ENCODE measurements around the gene SLC35A5. TPM values are rescaled to one million over a fixed set of nuclear protein-coding genes. Genes with fewer than 3 reads are reported as not detected.

Gene SLC35A5
- total and polyA plus RNA-seq, 2 of the 8 experiments (the other 6 are each of a cell fraction or from before 2014, with no cell fraction given), result 36.5 to 38.6 TPM

GRCh38 chr3:112546216-112546759, 15.6 kb upstream of the SLC35A5 start:
- no peaks in the 10 kb centered on the region for H3K9me3 ChIP-seq (ENCODE audit: insufficient read depth in 2 of 2, low read depth in 1 of 2, low read length in 1 of 2)
- no peaks in the 10 kb centered on the region for H3K4me1 ChIP-seq (replicated peaks in 1 of 4; ENCODE audit: control insufficient read depth in 3 of 4, insufficient read depth in 4 of 4, low read length in 3 of 4)
- H3K9ac ChIP-seq (replicated peaks in 1 of 4; ENCODE audit: extremely low read depth in 1 of 4, low read depth in 3 of 4, low read length in 3 of 4), result no peak overlapping the region
- H3K4me3 ChIP-seq (ENCODE audit: extremely low read depth in 1 of 4, insufficient read depth in 2 of 4, low read depth in 3 of 4, low read length in 4 of 4), result no peak overlapping the region
- no peak overlapping the region for H3K4ac ChIP-seq (replicated peaks; ENCODE audit: insufficient read length, low read depth, low read length)
- H3K18ac ChIP-seq (ENCODE audit: extremely low read depth, low read length), result no peak overlapping the region
- H4K5ac ChIP-seq (ENCODE audit: insufficient read length, low read depth, low read length), result no peak overlapping the region
- H3K36me3 ChIP-seq (ENCODE audit: control insufficient read depth in 2 of 4, insufficient read depth in 4 of 4, low read length in 3 of 4), result peaks cover 2 to 29% (median 11%) of the 10 kb centered on the region in 4 experiments; a peak in 4 of 8 replicates
- no peak overlapping the region for H3K27ac ChIP-seq (ENCODE audit: low read depth, low read length)
- no peaks in the 10 kb centered on the region for H3K79me2 ChIP-seq (ENCODE audit: control insufficient read depth in 1 of 2, insufficient read depth in 2 of 2, low read length in 2 of 2)
- no peaks in the 10 kb centered on the region for H3K27me3 ChIP-seq (replicated peaks in 1 of 4; ENCODE audit: control insufficient read depth in 3 of 4, extremely low read depth in 1 of 4, insufficient read depth in 3 of 4, low read length in 3 of 4)
- H3K23ac ChIP-seq (ENCODE audit: insufficient read length), result no peak overlapping the region
- no peak overlapping the region for H3K56ac ChIP-seq (replicated peaks; ENCODE audit: insufficient read length, low read depth, low read length)
- WGBS, 2 experiments (ENCODE audit: extremely low coverage in 1 of 2, insufficient coverage in 1 of 2, insufficient read length in 1 of 2, insufficient replicate concordance in 2 of 2, low coverage in 1 of 2, low lambda C conversion rate in 2 of 2, missing lambda C conversion rate in 1 of 2), result 87% methylated on average over 5 of the region's 5 CpGs; no CpG with 5 or more reads in 1 of the 2 experiments
- H3K23me2 ChIP-seq (ENCODE audit: low read depth, low read length), result no peaks in the 10 kb centered on the region
- H2BK5ac ChIP-seq (ENCODE audit: low read depth, low read length), result no peak overlapping the region
- H2AK5ac ChIP-seq (ENCODE audit: low read depth, low read length), result no peak overlapping the region
- no peak overlapping the region for H3K4me2 ChIP-seq (ENCODE audit: insufficient read depth in 1 of 2, low read depth in 2 of 2, low read length in 2 of 2)
- no peak overlapping the region for H2BK20ac ChIP-seq (ENCODE audit: low read length)
- H2BK120ac ChIP-seq (replicated peaks; ENCODE audit: low read depth, low read length), result no peak overlapping the region
- TF ChIP-seq MAX (IDR thresholded peaks at IDR 0.05) (no peak), YY1 (IDR thresholded peaks at IDR 0.05; ENCODE audit: low read depth, low read length) (no peak), RNF2 (IDR thresholded peaks at IDR 0.05; ENCODE audit: borderline replicate concordance, low read depth, low read length, missing control alignments, poor library complexity, severe bottlenecking) (no peak), EZH2 (IDR thresholded peaks at IDR 0.05; ENCODE audit: low read depth, low read length, severe bottlenecking) (no peak), BACH1 (IDR thresholded peaks at IDR 0.05; ENCODE audit: low read length) (no peak), TAF7 (optimal IDR thresholded peaks at IDR 0.05; ENCODE audit: borderline replicate concordance, low read depth, low read length) (no peak), CREB1 (IDR thresholded peaks at IDR 0.05) (no peak), SP4 (IDR thresholded peaks at IDR 0.05; ENCODE audit: low read length) (no peak), JUN (IDR thresholded peaks at IDR 0.05; ENCODE audit: low read depth, low read length) (no peak), POLR2AphosphoS5 (IDR thresholded peaks at IDR 0.05; ENCODE audit: low read depth, low read length) (no peak), KDM5A (IDR thresholded peaks at IDR 0.05; ENCODE audit: low read length) (no peak), NRF1 (IDR thresholded peaks at IDR 0.05; ENCODE audit: low read depth, low read length) (no peak), HDAC2 (IDR thresholded peaks at IDR 0.05; ENCODE audit: borderline replicate concordance in 1 of 2, low read depth in 2 of 2, low read length in 2 of 2) (no peak), KDM4A (IDR thresholded peaks at IDR 0.05; ENCODE audit: low read depth, low read length, severe bottlenecking) (no peak)
- H4K91ac ChIP-seq (replicated peaks; ENCODE audit: insufficient read length, low read length), result no peak overlapping the region
- FAIRE-seq (no peak), DNase-seq (ENCODE audit: low read depth in 1 of 2, low spot score in 2 of 2) (no peak)
- ChIA-PET CTCF (ENCODE audit: partially characterized antibody) (no interaction called here), POLR2A (ENCODE audit: partially characterized antibody) (interaction anchor here (1.4 kb wide), 1 partner anchor 16 kb away, joined by 4 read pairs; the partner anchor contains the start of genes ATG3 and SLC35A5)
- no peak overlapping the region for H4K8ac ChIP-seq (ENCODE audit: extremely low read depth, insufficient read depth, low read length)
- H2BK12ac ChIP-seq (ENCODE audit: low read depth, low read length), result no peak overlapping the region
- H3K14ac ChIP-seq (ENCODE audit: insufficient read length), result no peak overlapping the region
- H2BK15ac ChIP-seq (ENCODE audit: low read length), result no peak overlapping the region
- no peaks in the 10 kb centered on the region for H4K20me1 ChIP-seq (replicated peaks in 1 of 2; ENCODE audit: control insufficient read depth in 1 of 2, insufficient read depth in 2 of 2, low read length in 2 of 2)
- no peaks in the 10 kb centered on the region; the same call in 1 of the 2 replicates for H3K79me1 ChIP-seq (ENCODE audit: low read depth, low read length)
- H2AFZ ChIP-seq (ENCODE audit: low read length), result no peak overlapping the region
